GM20431 (cell line): ENCODE results near the gene PDLIM7.

ENCODE experiments used
- in situ Hi-C: fragments of 300-500 bp; cut with MseI, MboI; formaldehyde crosslinking; loops from one replicate; pipeline ENCODE4 v1.15.0; 2020; ENCODE audit warnings: low sequenced_read_pairs; ENCODE audit not compliant: unreplicated experiment

PDLIM7 gene

DNA sequence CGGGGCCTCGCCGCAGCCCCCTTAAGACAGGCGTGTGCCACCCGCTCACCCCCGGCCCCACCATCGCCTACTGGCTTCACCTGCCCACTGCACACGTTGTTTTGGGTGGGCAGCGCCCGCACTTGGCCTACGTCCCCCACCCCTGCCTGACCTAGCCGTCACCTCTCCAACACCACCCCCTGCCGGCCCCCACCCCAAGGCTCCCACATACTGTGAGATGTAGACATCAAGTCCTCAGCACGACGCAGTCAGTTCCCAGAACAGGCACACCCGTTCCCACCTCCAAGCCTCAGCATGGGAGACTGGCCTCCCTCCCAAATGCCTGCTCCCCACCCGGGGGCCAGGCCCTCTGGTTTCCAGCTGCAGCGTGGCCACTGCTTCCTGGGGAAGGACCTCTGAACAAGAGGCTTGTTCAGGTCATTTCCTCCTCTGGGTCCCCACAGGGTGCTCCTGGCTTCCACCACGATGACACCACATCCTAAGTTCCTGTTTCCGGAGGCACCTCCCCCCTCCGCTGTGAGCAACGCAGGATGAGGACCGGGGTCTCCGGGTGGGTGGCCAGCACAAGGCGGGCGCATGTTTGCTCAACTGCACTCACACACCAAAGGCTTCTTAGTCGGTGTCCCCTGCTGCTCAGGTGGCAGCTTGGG lies 35.3 kb downstream of the PDLIM7 start:
- in situ Hi-C loops = no loop called here

DNA sequence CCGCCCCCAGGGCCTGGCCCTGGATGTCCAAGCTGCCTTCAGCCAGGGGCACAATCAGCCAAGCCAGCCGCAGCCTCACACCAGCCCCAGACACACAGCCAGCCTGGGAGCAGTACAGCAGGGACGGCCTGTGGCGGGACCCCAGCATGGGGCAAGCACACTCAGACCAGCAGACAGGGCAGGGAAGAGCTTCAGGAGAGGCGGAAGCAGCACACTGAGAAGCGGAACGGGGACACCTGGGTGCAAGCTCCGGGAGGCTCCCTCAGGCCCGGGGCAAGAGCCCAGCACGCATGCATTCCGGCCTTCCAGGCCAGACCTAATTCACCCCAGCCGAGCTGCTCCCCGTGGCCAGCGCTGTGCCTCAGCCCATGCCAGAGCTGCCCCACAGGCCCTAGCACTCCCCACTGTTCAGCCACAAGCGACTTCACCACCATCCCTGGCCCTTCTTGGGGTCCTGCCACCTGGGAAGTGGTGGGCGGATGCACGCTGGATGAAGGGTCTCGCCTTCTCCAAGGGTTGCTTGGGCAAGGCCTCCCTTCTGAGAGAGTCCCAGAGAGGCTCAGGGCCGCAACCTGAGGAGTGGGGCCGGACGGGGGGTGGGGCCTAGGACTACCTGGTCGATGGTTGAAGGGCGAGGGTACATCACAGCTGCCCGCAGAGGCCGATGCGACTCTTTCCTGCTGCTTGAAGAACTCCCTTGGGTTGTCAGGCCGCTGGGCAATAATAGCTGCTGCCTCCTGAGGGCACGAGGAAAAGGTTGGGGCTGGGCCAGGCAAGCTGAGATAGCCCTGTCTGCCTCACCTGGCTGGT lies 37.4 kb downstream of the PDLIM7 start:
- in situ Hi-C loops = loop anchor here (10.0 kb wide), 1 partner anchor 55 kb away; the partner anchor contains the start of genes F12 and PFN3

DNA sequence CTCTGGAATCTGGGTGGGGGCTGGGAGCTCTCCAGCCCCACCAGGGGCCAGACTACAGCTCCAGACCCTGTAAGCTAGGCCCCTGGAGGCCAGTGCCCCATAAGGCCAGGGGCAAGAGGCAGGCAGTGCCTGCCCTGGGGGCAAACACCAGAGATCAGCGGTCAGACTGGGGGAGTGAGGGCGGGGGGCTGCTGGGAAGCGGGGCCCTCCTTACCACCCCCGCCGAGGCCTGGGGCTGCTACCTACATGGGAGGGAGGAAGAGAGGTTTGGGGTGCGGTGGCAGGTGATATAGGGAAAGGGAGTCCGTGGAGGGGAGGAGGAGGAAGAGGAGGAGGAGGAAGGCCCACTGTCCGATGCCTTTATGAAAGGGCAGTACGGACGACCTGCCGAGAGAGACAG lies 38.0 kb downstream of the PDLIM7 start:
- in situ Hi-C loops = loop anchor here (10.0 kb wide), 1 partner anchor 55 kb away; the partner anchor contains the start of genes F12 and PFN3

DNA sequence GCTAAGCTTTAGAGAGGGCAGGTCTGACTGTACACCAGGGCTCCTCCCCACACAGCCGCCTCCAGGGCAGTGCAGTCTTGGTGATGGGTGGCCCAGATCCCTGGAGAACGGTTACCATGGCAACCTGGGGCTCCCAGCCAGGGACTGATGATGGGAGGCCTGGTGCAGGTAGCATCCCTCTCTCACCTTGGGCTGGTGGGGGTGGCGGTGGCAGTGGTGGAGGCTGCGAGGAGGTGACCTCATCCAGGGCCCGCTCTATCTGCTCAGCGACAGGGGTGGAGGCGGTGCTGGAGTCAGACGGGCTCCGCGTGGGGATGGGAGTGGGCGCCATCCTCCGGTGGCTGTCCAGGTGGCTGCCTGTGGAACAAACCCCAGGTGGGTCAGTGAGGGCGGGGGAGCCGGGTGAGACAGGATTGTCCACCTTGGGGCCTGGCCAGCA lies 38.5 kb downstream of the PDLIM7 start:
- in situ Hi-C loops = loop anchor here (10.0 kb wide), 1 partner anchor 54 kb away; the partner anchor contains the start of genes F12 and PFN3

DNA sequence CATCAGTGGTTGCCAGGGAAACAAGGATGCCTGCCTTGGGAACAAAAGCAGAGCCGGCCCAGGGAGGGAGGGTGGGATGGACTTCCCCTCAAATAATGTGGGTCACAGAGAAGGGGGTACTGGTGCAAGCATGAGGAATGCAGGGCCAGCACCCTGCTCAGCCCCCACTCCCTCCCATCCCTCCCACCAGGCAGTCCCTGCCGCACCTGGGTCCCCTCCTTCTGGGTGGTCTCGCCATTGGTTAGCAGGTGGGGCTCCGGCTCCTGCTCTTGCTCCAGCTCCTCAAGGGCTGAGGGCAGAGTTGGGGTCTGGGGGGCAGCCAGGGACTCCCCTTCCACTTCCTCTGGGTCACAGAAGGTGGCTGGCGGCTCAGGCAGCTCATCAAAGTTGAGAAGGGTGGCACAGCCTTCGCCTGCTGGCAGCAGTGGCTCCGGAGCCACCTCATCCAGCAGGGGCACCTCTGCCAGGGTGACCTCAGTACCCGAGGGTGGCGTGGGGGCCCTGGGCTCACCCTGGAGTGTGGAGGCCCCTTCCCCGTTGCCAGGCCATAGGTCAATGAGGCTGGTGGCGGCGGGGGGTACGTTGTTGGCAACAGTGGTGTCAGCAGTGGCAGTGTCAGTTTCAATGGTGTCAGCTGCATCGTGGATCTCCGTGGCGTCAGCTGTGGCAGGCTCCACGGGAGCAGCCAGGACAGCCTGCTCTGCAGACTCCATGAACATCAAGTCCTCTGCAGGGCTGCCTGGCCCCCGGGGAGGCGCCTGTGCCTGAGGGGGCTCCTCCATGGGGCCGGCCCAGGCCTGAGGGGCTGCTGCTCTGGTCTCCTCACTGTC lies 39.3 kb downstream of the PDLIM7 start:
- in situ Hi-C loops = loop anchor here (10.0 kb wide), 1 partner anchor 53 kb away; the partner anchor contains the start of genes F12 and PFN3

DNA sequence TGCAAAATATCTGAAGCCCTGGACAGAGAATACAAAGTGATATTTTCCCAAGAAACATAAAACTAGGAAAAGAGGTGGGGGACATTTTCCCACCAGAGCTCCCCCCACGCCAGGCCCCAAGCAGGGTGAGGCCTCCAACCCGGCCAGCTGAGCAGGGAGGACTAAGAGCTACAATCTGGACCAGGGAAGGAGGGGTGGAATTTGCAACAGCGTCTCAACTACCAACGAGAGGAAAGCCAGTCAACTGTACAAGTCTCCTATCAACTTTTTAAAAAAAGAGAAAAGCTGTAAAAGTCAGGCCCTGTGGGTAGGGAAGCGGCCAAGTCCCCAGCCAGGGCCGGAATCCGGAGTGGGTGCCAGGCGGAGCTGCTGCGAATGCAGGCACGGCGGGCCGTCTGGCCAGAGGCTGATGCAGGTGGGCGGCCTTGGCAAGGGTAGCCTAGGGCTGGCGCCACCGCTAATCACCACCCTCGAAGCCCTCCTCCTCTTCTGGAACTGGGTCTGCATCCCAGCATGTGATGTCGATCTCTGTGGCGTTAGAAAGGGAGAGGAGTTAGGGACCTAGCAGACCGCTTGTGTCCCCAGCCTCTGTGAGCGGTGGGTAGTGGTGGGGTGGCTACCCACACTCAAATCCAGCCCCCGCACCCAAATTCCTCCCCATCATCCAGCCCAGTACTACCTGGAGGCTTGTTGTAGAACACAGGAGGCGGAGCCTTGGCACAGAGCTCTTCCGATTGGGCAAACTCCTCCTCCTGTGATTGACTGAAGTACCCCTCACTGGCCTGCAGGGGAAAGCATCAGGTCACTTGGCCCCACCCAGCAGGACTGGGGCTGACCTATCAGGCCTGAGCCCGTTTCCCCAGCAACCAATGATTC lies 40.2 kb downstream of the PDLIM7 start:
- in situ Hi-C loops = loop anchor here (10.0 kb wide), 1 partner anchor 52 kb away; the partner anchor contains the start of genes F12 and PFN3

DNA sequence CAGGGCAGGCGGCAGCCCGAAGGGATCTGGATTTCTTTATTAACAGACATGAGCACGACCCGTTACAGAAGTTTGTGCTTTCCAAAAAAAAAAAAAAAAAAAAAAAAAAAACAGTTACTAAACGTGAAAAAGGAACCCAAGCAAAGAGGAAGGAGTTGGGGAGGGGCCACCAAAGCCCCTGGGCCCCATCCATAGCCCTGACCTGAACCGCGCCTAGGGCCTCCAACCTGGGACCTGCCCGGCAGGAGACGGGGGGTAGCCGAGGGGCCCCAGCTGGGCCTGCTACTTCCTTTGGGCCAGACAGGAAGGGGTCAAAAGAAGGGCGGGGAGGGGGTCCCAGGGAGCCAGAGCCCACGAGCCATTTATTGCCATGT lies 40.8 kb downstream of the PDLIM7 start:
- in situ Hi-C loops = loop anchor here (10.0 kb wide), 1 partner anchor 52 kb away; the partner anchor contains the start of genes F12 and PFN3

DNA sequence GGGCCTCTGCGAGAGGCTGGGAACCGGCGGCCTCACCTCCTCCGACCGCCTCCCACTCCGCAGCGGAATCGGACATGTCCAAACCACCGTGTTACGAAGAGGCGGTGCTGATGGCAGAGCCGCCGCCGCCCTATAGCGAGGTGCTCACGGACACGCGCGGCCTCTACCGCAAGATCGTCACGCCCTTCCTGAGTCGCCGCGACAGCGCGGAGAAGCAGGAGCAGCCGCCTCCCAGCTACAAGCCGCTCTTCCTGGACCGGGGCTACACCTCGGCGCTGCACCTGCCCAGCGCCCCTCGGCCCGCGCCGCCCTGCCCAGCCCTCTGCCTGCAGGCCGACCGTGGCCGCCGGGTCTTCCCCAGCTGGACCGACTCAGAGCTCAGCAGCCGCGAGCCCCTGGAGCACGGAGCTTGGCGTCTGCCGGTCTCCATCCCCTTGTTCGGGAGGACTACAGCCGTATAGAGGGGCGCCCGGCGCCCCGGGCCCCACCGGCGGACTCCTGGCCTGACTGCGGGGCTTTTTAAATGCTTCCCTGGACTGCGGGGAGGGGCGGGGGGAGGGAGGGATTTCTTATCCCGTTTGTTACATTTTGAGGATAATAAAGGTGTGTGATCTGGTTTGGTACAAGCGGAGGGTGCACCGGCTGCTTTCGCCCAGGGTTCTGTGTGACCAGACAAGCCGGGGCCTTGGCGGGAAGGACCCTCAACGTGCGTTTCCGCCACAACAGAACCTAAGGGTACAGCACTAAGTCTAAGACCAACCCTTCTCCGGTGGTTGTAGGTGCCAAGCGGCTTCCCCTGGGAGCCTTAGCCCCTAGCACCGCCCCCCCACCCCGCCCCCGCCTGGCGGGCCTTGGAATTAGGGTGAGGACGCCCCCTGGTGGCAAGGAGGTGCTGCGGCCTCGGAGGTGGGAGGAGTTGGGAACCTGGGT lies 41.5 kb downstream of the PDLIM7 start:
- in situ Hi-C loops = loop anchor here (10.0 kb wide), 1 partner anchor 51 kb away; the partner anchor contains the start of genes F12 and PFN3

DNA sequence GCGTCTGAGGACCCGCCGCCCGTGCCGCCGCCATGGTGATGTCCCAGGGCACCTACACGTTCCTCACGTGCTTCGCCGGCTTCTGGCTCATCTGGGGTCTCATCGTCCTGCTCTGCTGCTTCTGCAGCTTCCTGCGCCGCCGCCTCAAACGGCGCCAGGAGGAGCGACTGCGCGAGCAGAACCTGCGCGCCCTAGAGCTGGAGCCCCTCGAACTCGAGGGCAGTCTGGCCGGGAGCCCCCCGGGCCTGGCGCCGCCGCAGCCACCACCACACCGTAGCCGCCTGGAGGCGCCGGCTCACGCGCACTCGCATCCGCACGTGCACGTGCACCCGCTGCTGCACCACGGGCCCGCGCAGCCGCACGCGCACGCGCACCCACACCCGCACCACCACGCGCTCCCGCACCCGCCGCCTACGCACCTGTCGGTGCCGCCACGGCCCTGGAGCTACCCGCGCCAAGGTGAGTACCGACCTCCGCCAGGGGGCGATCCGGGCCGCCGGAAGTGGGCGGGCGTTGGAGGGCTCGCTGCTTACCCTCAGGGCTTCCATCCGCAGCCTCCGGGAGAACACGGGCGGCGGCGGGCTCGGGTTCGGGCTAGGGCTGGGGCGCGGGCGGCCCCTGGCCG lies 42.3 kb downstream of the PDLIM7 start:
- in situ Hi-C loops = loop anchor here (10.0 kb wide), 1 partner anchor 50 kb away; the partner anchor contains the start of genes F12 and PFN3

DNA sequence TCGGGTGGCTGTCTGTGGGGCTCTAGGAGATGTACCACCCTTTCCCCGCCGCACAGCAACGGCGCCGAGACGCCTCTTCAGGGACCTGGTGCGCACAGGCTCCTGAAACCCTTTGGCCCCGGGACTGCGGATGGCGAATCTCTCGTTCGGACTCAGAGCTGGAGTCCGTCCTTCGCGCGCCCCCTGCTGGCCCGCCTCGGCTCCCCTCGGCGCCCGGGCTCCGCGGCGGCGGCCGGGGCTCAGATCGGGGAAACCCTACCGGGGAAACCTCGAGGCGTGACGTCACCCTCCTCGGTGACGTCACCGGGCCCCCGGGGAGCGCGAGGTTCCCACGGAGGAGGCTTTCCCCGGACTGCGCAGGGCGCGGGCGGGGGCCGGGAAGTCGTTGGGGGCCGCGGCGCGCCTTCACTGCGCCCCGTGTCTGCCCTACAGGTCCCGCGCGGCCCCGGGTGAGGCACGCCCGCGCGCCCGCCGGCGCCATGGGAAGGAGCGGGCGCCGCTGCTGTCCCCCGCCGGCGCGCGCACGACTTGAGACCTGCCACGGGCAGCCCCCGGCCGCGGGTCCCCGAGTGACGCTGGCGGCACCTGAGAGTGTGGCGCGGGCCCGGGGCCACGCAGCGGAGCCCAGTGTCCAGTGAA lies 42.9 kb downstream of the PDLIM7 start:
- in situ Hi-C loops = loop anchor here (10.0 kb wide), 1 partner anchor 50 kb away; the partner anchor contains the start of genes F12 and PFN3

DNA sequence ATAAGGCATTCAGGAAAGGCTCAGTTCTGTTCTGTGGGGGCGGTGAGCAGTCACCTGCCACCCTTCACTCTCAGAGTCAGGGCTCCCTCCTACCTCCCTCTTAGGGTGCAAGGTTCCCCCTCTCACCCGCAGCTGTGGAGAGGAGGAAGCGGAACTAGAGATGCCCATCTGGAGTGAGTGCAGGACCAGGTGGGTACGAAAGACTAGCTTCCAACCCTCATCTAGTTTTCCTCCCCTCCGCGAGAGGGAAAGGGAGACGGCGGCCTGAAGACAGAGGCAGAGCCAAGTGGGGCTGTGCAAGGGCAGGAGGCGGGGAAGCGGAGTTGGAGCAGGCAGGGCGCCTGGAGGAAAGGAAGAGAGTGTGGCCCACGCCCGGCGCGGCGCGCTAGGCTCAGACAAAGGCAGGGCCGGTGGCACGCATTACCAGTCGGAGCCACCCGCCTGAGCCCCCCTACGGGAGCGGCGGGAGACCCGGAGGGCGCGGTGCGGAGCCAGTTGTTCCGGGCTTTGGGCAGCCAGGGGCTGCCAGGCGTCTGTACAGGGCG lies 43.5 kb downstream of the PDLIM7 start:
- in situ Hi-C loops = loop anchor here (10.0 kb wide), 1 partner anchor 49 kb away; the partner anchor contains the start of genes F12 and PFN3

DNA sequence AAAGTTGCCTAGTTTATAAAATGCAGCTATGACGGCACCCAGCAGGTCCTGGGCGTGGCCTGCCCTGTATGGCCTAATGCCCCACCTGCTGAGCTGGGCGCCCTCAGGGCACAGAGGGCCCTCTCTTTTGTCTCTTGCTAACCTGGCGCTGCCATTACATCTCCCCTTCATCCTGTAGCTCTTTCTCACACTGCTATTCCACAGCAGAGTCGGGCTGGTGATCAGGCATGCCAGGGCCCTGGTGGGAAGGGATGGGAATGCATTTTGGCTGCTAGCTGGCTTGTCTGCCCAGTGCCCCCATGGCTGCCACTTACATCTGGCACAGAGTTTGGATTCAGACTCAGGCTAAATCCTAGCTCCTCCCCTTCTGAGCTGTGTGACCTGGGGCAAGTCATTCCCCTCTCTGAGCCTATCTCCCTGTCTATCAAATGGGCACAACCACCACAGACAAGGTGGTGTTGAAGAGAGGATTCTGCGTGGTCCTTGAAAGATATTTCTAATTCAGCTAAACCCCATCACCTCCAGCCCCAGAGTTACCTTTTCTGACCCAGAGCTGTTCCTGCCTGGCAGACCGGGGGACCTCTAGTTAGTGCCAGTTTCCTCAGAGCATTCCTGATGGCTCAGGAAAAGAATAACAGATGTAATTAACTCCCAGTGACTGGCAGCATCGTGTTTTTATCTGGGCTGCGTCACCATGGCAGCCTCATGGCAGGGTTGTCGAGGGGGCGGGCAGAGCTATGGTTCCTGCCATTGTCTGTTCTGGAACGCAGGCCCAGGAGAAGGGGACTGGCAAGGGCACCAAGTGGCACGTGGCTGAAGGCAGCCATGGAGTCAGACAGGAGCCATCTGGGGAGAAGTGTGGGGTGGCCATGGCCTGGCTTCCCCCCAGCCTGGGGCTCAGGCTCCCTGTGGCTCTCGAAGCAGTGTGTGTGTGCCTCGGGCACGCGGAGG lies 44.4 kb downstream of the PDLIM7 start:
- in situ Hi-C loops = loop anchor here (10.0 kb wide), 1 partner anchor 48 kb away; the partner anchor contains the start of genes F12 and PFN3

DNA sequence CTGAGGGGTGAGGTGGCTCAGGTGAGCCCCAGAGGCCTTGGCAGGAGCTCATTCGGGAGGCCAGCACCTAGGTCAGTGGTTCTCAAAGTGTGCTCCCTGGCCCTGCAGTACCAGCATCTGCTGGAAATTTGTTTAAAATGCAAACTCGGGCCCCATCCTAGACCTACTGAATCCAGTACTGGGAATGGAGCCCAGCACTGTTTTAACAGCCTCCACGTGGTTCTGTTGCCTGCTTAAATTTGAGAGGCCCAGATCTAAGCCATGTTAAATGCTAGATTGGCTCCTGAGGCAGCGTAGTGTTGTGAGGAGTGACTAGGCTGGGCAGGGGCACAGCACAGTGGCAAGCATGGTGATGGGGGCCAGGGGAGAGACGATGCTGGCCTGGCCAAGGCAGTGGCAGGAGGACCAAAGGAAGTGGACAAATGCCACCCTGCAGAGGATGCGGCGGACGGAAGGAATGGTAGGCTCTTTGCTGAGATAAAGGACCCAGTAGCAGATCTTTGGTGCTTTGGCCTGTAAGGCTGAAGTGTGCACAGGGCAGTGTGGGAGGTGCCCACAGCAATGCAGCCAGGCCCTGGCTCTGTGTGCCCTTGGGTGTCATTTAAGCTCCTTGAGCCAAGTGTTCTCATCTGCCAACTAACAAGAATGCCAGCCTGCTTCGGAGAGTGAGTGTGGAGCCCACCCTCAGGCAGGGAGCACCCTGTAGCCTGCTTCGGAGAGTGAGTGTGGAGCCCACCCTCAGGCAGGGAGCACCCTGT lies 46.6 kb downstream of the PDLIM7 start:
- in situ Hi-C loops = loop anchor here (10.0 kb wide), 1 partner anchor 46 kb away; the partner anchor contains the start of genes F12 and PFN3

DNA sequence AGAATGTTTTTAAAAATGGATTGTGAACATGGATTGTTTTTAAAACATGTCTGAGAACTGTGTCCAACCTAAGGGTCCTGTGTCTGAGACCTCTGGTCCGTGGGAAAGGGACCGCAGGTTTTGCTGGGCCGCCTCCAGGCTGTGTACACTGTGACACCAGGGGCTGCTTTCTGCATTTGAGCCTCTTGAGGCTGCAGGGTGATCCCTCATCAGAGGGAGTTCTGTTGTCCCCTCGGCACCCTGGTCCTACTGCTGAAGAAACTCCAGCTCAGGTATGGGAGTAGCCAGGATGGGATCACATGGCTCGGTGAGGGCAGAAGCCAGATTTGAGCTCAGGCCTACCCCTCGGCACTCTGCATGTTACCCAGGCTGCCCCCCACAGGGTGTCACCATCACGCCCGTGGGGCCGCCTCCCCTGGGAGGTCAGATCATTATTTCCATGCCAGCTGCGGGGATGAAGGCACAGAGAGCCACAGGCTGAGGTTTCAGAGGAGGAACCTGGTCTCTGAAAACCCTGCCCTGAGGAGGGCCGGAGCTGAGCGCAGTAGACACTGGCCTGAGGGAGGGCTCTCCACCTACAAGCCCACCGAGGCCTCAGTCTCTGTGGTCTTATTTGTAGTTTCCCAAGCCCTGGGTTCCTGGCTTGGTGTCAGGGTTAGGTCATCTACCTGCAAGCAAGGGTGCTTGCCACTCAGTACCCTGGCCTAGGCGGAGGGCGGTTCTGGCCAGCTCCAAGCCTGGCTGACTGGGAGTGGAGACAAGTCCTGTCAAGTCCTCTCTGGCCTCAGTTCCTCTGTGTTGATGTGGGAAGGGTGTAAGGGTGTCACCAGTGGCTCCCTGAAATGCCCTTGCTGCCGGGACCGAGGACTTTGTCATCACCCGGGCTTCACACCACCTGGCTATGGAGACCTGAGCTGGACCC lies 48.0 kb downstream of the PDLIM7 start:
- in situ Hi-C loops = loop anchor here (10.0 kb wide), 1 partner anchor 45 kb away; the partner anchor contains the start of genes F12 and PFN3
